ENCODE measurements around the gene AKT3.

GRCh38 chr1:243465081-243465480, 385.0 kb downstream of the AKT3 start:
- TF ChIP-seq CTCF (IDR thresholded peaks at IDR 0.05; ENCODE audit: control extremely low read depth in 1 of 3, insufficient read depth in 1 of 3, low read depth in 1 of 3, low read length in 3 of 3) (no peak), YY1 (IDR thresholded peaks at IDR 0.05; ENCODE audit: low read depth, low read length) (no peak), CREB1 (IDR thresholded peaks at IDR 0.05) (no peak), SIN3A (conservative IDR thresholded peaks at IDR 0.05 in 1 of 2, IDR thresholded peaks at IDR 0.05 in 1 of 2; ENCODE audit: low read depth in 1 of 2, low read length in 2 of 2) (no peak), USF2 (IDR thresholded peaks at IDR 0.05; ENCODE audit: low read length) (no peak), MAFK (IDR thresholded peaks at IDR 0.05; ENCODE audit: low read depth, low read length) (no peak), POLR2AphosphoS5 (IDR thresholded peaks at IDR 0.05; ENCODE audit: low read depth, low read length) (no peak), SUZ12 (IDR thresholded peaks at IDR 0.05; ENCODE audit: low read length) (no peak), RNF2 (IDR thresholded peaks at IDR 0.05; ENCODE audit: borderline replicate concordance, low read depth, low read length, missing control alignments, poor library complexity, severe bottlenecking) (no peak), SIRT6 (IDR thresholded peaks at IDR 0.05; ENCODE audit: low read length) (no peak)

All from H1 (cell line).